HL-60 (cell line): Measurements from ENCODE around the gene LIN9.

Experiments
- DNase-seq, 2 experiments: peaks; one replicate each; pipeline ENCODE4 v3.0.0-alpha.2; 2010 to 2020; ENCODE audit warnings: low read depth in 1 of 2, low spot score in 1 of 2
- H3K27ac ChIP-seq: fragments of 250-450 bp; sonication (Bioruptor Pico); replicated peaks from 2 replicates; pipeline ENCODE4 v1.5.1; 2020; ENCODE audit warnings: mild to moderate bottlenecking, moderate library complexity
- H3K27me3 ChIP-seq: fragments of 250-450 bp; sonication (Bioruptor Pico); 2 replicates; pipeline ENCODE4 v1.5.1; 2021; ENCODE audit warnings: mild to moderate bottlenecking, moderate library complexity; ENCODE audit not compliant: insufficient read depth, poor library complexity, severe bottlenecking
- H3K4me3 ChIP-seq: replicated peaks from 2 replicates; pipeline ENCODE4 v1.5.1; 2011; ENCODE audit warnings: mild to moderate bottlenecking, control low read depth, low read length; ENCODE audit not compliant: insufficient read depth
- CTCF ChIP-seq: IDR thresholded peaks from one replicate; pipeline ENCODE4 v1.5.1; 2011; ENCODE audit warnings: low read length, control low read depth, inconsistent platforms; ENCODE audit not compliant: insufficient read depth
- GABPA ChIP-seq: IDR thresholded peaks from 2 replicates; pipeline ENCODE4 v1.6.1; 2012; ENCODE audit warnings: low read depth
- POLR2AphosphoS5 ChIP-seq: IDR thresholded peaks from 2 replicates; pipeline ENCODE4 v1.6.1; 2012; ENCODE audit warnings: low read depth
- SPI1 ChIP-seq: IDR thresholded peaks from 2 replicates; pipeline ENCODE4 v1.6.1; 2012; ENCODE audit warnings: low read depth, mild to moderate bottlenecking, borderline replicate concordance
- TF ChIP-seq, protein P1 (sequence below): IDR thresholded peaks from 2 replicates; pipeline ENCODE4 v1.6.1; 2012; ENCODE audit warnings: low read depth; ENCODE audit not compliant: insufficient replicate concordance

LIN9 gene

DNA sequence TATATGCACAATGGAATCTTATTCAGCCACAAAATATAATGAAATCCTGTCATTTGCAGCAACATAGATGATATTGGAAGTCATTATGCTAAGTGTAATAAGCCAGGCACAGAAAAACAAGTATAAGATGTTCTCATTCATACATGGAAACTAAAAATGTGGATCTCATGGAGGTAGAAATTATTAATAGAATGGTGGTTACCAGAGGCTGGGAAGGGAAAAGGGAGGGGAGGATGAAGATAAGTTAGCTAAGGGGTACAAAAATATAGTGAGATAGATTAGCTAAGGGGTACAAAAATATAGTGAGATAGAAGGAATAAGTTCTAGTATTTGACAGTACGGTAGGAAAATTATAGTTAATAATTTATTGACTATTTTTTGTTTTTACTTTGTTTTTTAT, 27.9 kb downstream of the LIN9 start:
- no peak overlapping the region for H3K27ac ChIP-seq
- no peak for TF ChIP-seq CTCF
- TF ChIP-seq SPI1: no peak
- TF ChIP-seq POLR2AphosphoS5: no peak
- TF ChIP-seq GABPA: no peak
- TF ChIP-seq, protein P1, sequence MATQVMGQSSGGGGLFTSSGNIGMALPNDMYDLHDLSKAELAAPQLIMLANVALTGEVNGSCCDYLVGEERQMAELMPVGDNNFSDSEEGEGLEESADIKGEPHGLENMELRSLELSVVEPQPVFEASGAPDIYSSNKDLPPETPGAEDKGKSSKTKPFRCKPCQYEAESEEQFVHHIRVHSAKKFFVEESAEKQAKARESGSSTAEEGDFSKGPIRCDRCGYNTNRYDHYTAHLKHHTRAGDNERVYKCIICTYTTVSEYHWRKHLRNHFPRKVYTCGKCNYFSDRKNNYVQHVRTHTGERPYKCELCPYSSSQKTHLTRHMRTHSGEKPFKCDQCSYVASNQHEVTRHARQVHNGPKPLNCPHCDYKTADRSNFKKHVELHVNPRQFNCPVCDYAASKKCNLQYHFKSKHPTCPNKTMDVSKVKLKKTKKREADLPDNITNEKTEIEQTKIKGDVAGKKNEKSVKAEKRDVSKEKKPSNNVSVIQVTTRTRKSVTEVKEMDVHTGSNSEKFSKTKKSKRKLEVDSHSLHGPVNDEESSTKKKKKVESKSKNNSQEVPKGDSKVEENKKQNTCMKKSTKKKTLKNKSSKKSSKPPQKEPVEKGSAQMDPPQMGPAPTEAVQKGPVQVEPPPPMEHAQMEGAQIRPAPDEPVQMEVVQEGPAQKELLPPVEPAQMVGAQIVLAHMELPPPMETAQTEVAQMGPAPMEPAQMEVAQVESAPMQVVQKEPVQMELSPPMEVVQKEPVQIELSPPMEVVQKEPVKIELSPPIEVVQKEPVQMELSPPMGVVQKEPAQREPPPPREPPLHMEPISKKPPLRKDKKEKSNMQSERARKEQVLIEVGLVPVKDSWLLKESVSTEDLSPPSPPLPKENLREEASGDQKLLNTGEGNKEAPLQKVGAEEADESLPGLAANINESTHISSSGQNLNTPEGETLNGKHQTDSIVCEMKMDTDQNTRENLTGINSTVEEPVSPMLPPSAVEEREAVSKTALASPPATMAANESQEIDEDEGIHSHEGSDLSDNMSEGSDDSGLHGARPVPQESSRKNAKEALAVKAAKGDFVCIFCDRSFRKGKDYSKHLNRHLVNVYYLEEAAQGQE: no peak
- no peaks in the 10 kb centered on the region for H3K27me3 ChIP-seq
- no peak for DNase-seq
- H3K4me3 ChIP-seq: no peak overlapping the region

- DNase-seq: peak in 1 of 2 experiments; percentile 6
Observed at GRCh38 chr1:226279498-226279897, 29.5 kb downstream of the LIN9 start.

DNA sequence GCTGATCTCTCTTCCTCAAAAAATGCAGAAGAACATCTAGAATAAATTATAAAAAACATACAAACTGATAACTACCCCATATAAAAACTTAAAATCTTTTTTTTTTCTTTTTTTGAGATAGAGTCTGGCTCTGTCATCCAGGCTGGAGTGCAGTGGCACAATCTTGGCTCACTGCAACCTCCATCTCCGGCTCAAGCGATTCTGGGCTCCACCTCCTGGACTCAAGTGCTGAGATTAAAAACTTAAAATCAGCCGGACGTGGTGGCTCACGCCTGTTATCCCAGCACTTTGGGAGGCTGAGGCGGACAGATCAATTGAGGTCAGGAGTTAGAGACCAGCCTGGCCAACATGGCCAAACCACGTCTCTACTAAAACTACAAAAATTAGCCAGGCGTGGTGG, 31.1 kb downstream of the LIN9 start:
- Histone ChIP-seq H3K27me3 (no peaks in the 10 kb centered on the region), H3K27ac (no peak overlapping the region), H3K4me3 (no peak overlapping the region)
- TF ChIP-seq SPI1 (no peak), GABPA (no peak), POLR2AphosphoS5 (no peak), CTCF (no peak)
- TF ChIP-seq, protein P1: no peak
- DNase-seq: no peak

More at GRCh38 chr1:226279498-226279897, 29.5 kb downstream of the LIN9 start:
- H3K27me3 ChIP-seq: no peaks in the 10 kb centered on the region
- TF ChIP-seq SPI1 (peak; percentile 30; the same call in 1 of the 2 replicates), CTCF (no peak), POLR2AphosphoS5 (no peak), GABPA (no peak)
- TF ChIP-seq, protein P1: no peak
- no peak overlapping the region for H3K27ac ChIP-seq
- H3K4me3 ChIP-seq: no peak overlapping the region
